Stimulated activated CD4-positive, alpha-beta T cell treated with anti-CD3 and anti-CD28 coated beads, TNF-alpha, amount 100 ng/mL, for 24 hours (primary cell): ENCODE data around the gene GRM3.
"Not testable (repeated sequence)": the region's sequence is repeated elsewhere in the genome, so short reads cannot be mapped to it uniquely, and the experiment has no call there.

Source experiments
- DNase-seq, 3 experiments: peaks; one replicate each; pipeline ENCODE4 v3.0.0-alpha.2; 2020; ENCODE audit warnings: low read depth in 3 of 3

The GRM3 gene

GRCh38 chr7:86643561-86644281, at the start of gene GRM3:
Gene GRM3, plus strand, starts transcription at chr7:86643909. Its CDS starts 121,237 bp downstream, at chr7:86765146.
- no peak for DNase-seq

- no peak for DNase-seq
Observed at GRCh38 chr7:86598311-86598710, 45.4 kb upstream of the GRM3 start.

- no peak for DNase-seq
Observed at GRCh38 chr7:86598721-86599120, 45.0 kb upstream of the GRM3 start.

GRCh38 chr7:86600506-86601290, 43.0 kb upstream of the GRM3 start:
- no peak for DNase-seq

GRCh38 chr7:86615711-86616110, 28.0 kb upstream of the GRM3 start:
- DNase-seq: not testable (repeated sequence)

GRCh38 chr7:86644282-86645224, 844 bp downstream of the GRM3 start:
- no peak for DNase-seq

- no peak for DNase-seq
Observed at GRCh38 chr7:86645225-86645608, 1.5 kb downstream of the GRM3 start.

- no peak for DNase-seq
Observed at GRCh38 chr7:86645676-86646276, 2.1 kb downstream of the GRM3 start.

- no peak for DNase-seq
Observed at GRCh38 chr7:86647385-86648094, 3.8 kb downstream of the GRM3 start.

- no peak for DNase-seq
Observed at GRCh38 chr7:86648169-86648568, 4.5 kb downstream of the GRM3 start.

- DNase-seq: no peak
Observed at GRCh38 chr7:86653919-86654659, 10.4 kb downstream of the GRM3 start.

GRCh38 chr7:86657948-86658347, 14.2 kb downstream of the GRM3 start:
- no peak for DNase-seq

GRCh38 chr7:86660950-86661462, 17.3 kb downstream of the GRM3 start:
- DNase-seq: no peak

GRCh38 chr7:86664486-86664885, 20.8 kb downstream of the GRM3 start:
- no peak for DNase-seq

GRCh38 chr7:86664991-86665390, 21.3 kb downstream of the GRM3 start:
- DNase-seq: no peak

GRCh38 chr7:86665669-86666068, 22.0 kb downstream of the GRM3 start:
- no peak for DNase-seq

- DNase-seq: no peak
Observed at GRCh38 chr7:86667732-86668131, 24.0 kb downstream of the GRM3 start.

- DNase-seq: no peak
Observed at GRCh38 chr7:86668315-86668714, 24.6 kb downstream of the GRM3 start.

- no peak for DNase-seq
Observed at GRCh38 chr7:86687831-86688230, 44.1 kb downstream of the GRM3 start.

- DNase-seq: no peak
Observed at GRCh38 chr7:86689363-86689762, 45.7 kb downstream of the GRM3 start.
